Smooth muscle cell of trachea (primary cell): ENCODE results near the gene FREM2. TPM values are rescaled to one million over a fixed set of nuclear protein-coding genes. Genes with fewer than 3 reads are reported as not detected.

Source experiments
- total RNA-seq: library from RNA; depleted of rRNA; stranded (reverse); fragments of >200 nt; gene quantifications from 2 replicates; pipeline ENCODE4 v1.2.1, GENCODE V29; 2014

Gene FREM2, protein sequence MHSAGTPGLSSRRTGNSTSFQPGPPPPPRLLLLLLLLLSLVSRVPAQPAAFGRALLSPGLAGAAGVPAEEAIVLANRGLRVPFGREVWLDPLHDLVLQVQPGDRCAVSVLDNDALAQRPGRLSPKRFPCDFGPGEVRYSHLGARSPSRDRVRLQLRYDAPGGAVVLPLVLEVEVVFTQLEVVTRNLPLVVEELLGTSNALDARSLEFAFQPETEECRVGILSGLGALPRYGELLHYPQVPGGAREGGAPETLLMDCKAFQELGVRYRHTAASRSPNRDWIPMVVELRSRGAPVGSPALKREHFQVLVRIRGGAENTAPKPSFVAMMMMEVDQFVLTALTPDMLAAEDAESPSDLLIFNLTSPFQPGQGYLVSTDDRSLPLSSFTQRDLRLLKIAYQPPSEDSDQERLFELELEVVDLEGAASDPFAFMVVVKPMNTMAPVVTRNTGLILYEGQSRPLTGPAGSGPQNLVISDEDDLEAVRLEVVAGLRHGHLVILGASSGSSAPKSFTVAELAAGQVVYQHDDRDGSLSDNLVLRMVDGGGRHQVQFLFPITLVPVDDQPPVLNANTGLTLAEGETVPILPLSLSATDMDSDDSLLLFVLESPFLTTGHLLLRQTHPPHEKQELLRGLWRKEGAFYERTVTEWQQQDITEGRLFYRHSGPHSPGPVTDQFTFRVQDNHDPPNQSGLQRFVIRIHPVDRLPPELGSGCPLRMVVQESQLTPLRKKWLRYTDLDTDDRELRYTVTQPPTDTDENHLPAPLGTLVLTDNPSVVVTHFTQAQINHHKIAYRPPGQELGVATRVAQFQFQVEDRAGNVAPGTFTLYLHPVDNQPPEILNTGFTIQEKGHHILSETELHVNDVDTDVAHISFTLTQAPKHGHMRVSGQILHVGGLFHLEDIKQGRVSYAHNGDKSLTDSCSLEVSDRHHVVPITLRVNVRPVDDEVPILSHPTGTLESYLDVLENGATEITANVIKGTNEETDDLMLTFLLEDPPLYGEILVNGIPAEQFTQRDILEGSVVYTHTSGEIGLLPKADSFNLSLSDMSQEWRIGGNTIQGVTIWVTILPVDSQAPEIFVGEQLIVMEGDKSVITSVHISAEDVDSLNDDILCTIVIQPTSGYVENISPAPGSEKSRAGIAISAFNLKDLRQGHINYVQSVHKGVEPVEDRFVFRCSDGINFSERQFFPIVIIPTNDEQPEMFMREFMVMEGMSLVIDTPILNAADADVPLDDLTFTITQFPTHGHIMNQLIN (N-terminal part only)
- total RNA-seq, result not detected in 2 replicates

DNA sequence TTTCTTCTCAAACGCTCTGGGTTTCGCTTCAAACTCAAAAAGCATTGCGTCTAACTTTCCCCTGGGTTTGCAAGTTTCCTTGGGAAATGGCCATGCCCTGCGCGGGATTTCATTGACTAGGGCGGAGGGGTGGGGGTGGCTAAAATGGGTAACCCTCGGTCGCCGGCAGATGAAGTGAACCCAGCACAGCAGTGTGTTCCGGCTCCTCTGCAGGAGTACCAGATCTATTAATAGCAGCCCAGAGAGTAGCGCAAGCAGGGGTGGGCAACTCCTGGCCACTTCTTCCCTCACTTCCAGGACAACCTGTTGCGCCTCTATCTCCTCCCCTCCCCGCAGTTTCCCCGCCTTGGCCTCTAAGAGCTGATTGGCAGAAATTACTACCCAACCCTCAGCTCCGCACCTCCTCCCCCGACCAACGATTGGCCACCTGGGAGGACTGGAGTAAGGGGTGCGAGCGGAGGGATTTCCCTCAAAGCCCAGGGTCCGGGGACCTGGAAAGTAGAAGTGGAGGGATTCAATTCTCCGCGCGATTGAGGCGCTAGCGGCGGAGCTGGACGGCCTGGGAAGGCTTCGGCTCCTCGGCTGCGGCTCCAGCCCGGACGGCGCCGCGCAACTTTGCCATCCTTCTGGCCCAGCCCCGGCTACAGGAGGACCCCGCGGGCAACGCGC is at the start of gene FREM2:
Gene FREM2 (plus strand): TSS at position 501 of the 669 bp plus-strand sequence. CDS start 268 bp downstream, outside the sequence.

